Fibroblast of lung (primary cell): ENCODE data around the gene APOB.

Experiments used
- EZH2 ChIP-seq: IDR thresholded peaks from 2 replicates; pipeline ENCODE4 v1.5.1; 2012; ENCODE audit warnings: low read length, control low read depth, mild to moderate bottlenecking; ENCODE audit errors: missing control alignments
- TF ChIP-seq, protein P1 (sequence below), 2 donors: IDR thresholded peaks in 1 of 2; conservative IDR thresholded peaks in 1 of 2; 1 replicate in 1 of 2; 2 replicates in 1 of 2; pipeline ENCODE4 v1.5.1; 2011 to 2012; ENCODE audit warnings: low read length in 2 of 2, control low read depth in 1 of 2, inconsistent platforms in 1 of 2, low read depth in 1 of 2, mild to moderate bottlenecking in 1 of 2

- TF ChIP-seq, protein P1, sequence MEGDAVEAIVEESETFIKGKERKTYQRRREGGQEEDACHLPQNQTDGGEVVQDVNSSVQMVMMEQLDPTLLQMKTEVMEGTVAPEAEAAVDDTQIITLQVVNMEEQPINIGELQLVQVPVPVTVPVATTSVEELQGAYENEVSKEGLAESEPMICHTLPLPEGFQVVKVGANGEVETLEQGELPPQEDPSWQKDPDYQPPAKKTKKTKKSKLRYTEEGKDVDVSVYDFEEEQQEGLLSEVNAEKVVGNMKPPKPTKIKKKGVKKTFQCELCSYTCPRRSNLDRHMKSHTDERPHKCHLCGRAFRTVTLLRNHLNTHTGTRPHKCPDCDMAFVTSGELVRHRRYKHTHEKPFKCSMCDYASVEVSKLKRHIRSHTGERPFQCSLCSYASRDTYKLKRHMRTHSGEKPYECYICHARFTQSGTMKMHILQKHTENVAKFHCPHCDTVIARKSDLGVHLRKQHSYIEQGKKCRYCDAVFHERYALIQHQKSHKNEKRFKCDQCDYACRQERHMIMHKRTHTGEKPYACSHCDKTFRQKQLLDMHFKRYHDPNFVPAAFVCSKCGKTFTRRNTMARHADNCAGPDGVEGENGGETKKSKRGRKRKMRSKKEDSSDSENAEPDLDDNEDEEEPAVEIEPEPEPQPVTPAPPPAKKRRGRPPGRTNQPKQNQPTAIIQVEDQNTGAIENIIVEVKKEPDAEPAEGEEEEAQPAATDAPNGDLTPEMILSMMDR (conservative IDR thresholded peaks at IDR 0.05 in 1 of 2, IDR thresholded peaks at IDR 0.05 in 1 of 2; ENCODE audit: low read depth in 1 of 2, low read length in 2 of 2): no peak
- no peak for TF ChIP-seq EZH2
Measured at GRCh38 chr2:21072477-21073242, 28.8 kb upstream of the APOB start.
